ES-I3 (cell line): Measurements from ENCODE around the gene KLHL1.

Source experiments
- H3K36me3 ChIP-seq: 2 replicates; pipeline ENCODE4 v1.6.1; 2013; ENCODE audit warnings: mild to moderate bottlenecking, low read length, control low read depth, moderate library complexity; ENCODE audit not compliant: insufficient read depth
- H3K4me1 ChIP-seq: 2 replicates; pipeline ENCODE4 v1.6.1; 2013; ENCODE audit warnings: mild to moderate bottlenecking, control low read depth, low read length; ENCODE audit not compliant: insufficient read depth
- H3K9ac ChIP-seq: 2 replicates; pipeline ENCODE4 v1.6.1; 2013; ENCODE audit warnings: low read depth, mild to moderate bottlenecking, low read length, moderate library complexity
- H3K9me3 ChIP-seq: 2 replicates; pipeline ENCODE4 v1.6.1; 2013; ENCODE audit warnings: mild to moderate bottlenecking, low read length, moderate library complexity; ENCODE audit not compliant: control insufficient read depth, insufficient read depth

The KLHL1 gene

DNA sequence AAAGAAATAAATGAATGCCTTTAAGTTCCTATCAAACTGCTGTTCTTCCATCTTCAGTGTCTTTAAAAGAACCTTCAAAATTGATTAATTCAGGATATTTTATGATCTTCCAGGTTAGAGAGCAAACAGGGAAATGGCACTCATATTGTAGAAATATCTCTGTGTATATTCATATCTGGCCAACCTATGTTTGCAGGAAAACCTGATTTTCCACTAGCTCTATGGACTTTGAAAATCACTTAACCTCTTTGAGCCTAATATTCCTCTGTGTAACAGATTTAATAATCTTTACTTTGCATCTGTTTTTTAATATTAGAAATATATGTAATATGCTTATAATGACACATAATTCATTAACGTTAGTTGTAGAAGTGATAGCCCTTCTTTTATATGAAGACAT lies 228.3 kb downstream of the KLHL1 start:
- Histone ChIP-seq H3K36me3 (no peaks in the 10 kb centered on the region), H3K9me3 (no peaks in the 10 kb centered on the region), H3K4me1 (no peaks in the 10 kb centered on the region), H3K9ac (no peak overlapping the region)

DNA sequence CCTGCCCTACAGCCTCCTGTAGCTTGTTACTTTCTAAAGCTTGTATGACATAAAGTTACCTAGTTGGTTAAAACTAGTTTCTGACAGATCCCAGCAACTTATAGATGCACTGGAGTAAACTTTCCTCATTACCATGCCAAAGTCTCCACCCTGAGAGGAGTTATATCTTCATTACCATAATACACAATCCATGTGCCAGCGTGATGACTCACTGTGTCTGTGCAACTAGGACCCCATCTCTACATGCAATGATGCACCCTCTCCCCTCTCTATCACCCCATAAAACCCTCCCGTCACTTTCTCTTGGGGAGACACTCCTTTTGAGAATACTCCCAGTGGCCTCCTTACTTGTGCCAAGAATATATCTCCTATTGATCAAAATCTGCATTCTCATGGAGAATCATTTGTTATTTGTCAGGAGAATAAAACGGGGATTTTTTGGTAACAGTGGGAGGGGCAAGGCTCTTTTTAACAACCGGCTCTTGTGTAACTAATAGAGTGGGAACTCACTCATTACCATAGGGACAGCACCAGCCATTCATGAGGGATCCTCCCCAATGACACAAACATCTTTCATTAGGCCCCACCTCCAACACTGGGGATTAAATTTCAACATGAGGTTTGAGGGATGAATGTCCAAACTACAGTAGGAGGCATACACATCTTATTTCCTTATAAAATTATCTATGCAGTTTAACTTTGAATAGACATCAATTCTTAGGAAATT lies 235.8 kb downstream of the KLHL1 start:
- H3K4me1 ChIP-seq = no peaks in the 10 kb centered on the region
- no peak overlapping the region for H3K9ac ChIP-seq
- no peaks in the 10 kb centered on the region; the same call in 1 of the 2 replicates for H3K9me3 ChIP-seq
- H3K36me3 ChIP-seq = no peaks in the 10 kb centered on the region

DNA sequence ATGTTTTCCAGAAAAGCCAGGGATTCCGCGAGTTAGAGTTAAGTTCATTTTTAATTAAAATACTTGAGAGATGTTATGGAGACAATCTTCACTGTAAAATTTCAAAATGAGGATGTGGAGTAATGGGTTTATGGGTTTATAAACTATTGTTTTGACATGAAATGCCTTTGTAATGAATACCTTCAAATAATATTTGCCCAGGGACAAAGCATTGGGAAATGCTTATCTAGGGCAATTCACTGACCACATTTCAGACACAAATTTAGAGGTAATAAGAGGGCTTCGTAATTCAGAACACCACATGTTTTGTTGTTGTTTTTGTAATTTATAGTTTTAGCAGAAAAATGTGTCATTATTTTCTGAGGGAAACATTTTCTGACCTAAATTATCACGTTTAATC lies 241.7 kb downstream of the KLHL1 start:
- no peaks in the 10 kb centered on the region; the same call in 1 of the 2 replicates for H3K9me3 ChIP-seq
- H3K4me1 ChIP-seq = no peaks in the 10 kb centered on the region
- no peak overlapping the region for H3K9ac ChIP-seq
- H3K36me3 ChIP-seq = no peaks in the 10 kb centered on the region

- Histone ChIP-seq H3K9me3 (no peaks in the 10 kb centered on the region), H3K36me3 (no peaks in the 10 kb centered on the region), H3K4me1 (peaks cover 7% of the 10 kb centered on the region; the same call in 1 of the 2 replicates), H3K9ac (no peak overlapping the region)
Measured at GRCh38 chr13:69857183-69857821, 250.9 kb downstream of the KLHL1 start.

GRCh38 chr13:69856331-69856730 lies 251.9 kb downstream of the KLHL1 start:
- Histone ChIP-seq H3K36me3 (no peaks in the 10 kb centered on the region), H3K9me3 (no peaks in the 10 kb centered on the region), H3K9ac (no peak overlapping the region)

GRCh38 chr13:69828527-69828926 lies 279.7 kb downstream of the KLHL1 start:
- Histone ChIP-seq H3K9me3 (no peaks in the 10 kb centered on the region), H3K4me1 (0 out of 2 replicates have a peak, but pooled peaks cover 5% of the 10 kb centered on the region), H3K9ac (no peak overlapping the region), H3K36me3 (no peaks in the 10 kb centered on the region)

More at GRCh38 chr13:69856331-69856730, 251.9 kb downstream of the KLHL1 start:
- H3K4me1 ChIP-seq = peaks cover 7% of the 10 kb centered on the region; the same call in 1 of the 2 replicates

- H3K9me3 ChIP-seq = no peaks in the 10 kb centered on the region
- no peaks in the 10 kb centered on the region for H3K4me1 ChIP-seq
- no peak overlapping the region for H3K9ac ChIP-seq
- no peaks in the 10 kb centered on the region for H3K36me3 ChIP-seq
Measured at GRCh38 chr13:69820180-69820579, 288.1 kb downstream of the KLHL1 start.

GRCh38 chr13:69817333-69817869 lies 290.9 kb downstream of the KLHL1 start:
- Histone ChIP-seq H3K4me1 (no peaks in the 10 kb centered on the region), H3K9ac (no peak overlapping the region), H3K9me3 (no peaks in the 10 kb centered on the region), H3K36me3 (no peaks in the 10 kb centered on the region)

DNA sequence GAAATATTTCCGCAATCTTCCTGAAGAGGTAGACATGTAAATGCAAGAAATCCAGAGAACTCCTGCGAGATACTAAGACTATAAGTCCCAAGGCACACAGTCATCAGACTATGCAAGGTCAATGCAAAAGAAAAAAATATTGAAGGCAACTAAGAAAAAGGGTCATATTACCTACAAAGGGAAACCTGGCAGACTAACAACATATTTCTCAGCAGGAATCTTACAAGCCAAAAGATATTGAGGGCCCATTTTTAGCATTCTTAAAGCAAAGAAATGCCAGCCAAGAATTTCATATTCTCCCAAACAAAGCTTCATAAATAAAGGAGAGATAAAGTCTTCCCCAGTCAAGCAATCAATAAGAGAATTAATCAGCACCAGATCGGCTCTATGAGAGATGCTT lies 299.1 kb downstream of the KLHL1 start:
- no peak overlapping the region for H3K9ac ChIP-seq
- H3K36me3 ChIP-seq = no peaks in the 10 kb centered on the region
- H3K9me3 ChIP-seq = no peaks in the 10 kb centered on the region
- H3K4me1 ChIP-seq = no peaks in the 10 kb centered on the region

- H3K9me3 ChIP-seq = no peaks in the 10 kb centered on the region
- no peak overlapping the region for H3K9ac ChIP-seq
- no peaks in the 10 kb centered on the region; the same call in 1 of the 2 replicates for H3K4me1 ChIP-seq
- H3K36me3 ChIP-seq = no peaks in the 10 kb centered on the region
Measured at GRCh38 chr13:69796256-69796655, 312.0 kb downstream of the KLHL1 start.

DNA sequence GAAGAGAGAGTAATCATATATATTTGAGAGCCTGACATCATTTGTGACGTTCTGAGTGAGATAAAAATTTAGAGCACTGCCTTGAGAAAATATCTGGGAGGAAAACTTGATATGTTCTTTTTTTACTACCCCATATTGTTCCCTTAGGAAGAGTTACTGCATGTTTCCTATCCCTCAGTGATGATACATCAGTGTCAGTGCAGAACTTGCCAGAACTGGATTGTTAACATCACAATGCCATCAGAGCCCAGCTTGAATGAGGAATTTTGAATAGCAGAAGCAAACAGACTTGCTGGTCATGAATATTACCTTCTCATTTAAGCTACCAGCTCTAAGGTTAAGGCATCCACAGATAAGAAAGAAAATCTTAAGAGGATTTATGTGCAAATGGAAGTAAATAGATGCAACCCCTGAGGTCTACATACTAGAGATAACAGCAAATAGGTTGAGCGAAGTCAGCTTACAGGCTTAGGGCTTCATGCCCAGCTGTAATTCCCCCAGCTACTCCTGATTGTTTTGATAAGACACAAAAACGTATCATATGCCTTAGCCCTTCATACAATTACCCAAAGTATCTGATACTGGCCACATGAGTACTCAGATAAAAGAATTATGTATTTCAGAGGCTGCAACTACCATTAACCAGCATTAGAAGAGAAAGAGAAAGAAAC lies 314.3 kb downstream of the KLHL1 start:
- H3K9ac ChIP-seq = no peak overlapping the region
- H3K9me3 ChIP-seq = no peaks in the 10 kb centered on the region
- H3K4me1 ChIP-seq = no peaks in the 10 kb centered on the region; the same call in 1 of the 2 replicates
- H3K36me3 ChIP-seq = no peaks in the 10 kb centered on the region

DNA sequence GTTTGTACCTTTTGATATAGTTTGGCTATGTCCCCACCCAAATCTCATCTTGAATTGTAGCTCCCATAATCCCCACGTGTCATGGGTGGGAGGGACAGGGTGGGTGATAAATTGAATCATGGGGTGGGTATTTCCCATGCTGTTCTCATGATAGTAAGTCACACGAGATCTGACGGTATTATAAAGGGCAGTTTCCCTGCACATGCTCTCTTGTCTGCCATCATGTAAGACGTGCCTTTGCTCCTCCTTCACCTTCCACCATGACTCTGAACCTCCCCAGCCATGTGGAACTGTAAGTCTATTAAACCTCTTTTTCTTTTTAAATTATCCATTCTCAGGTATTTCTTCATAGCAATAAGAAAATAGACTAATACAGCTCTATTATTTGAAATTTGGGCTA lies 331.3 kb downstream of the KLHL1 start:
- no peaks in the 10 kb centered on the region; the same call in 1 of the 2 replicates for H3K9me3 ChIP-seq
- no peaks in the 10 kb centered on the region for H3K4me1 ChIP-seq
- H3K36me3 ChIP-seq = no peaks in the 10 kb centered on the region
- H3K9ac ChIP-seq = no peak overlapping the region

GRCh38 chr13:69769608-69770007 lies 338.6 kb downstream of the KLHL1 start:
- no peaks in the 10 kb centered on the region for H3K36me3 ChIP-seq
- no peak overlapping the region for H3K9ac ChIP-seq
- H3K4me1 ChIP-seq = no peaks in the 10 kb centered on the region
- peaks cover 13% of the 10 kb centered on the region for H3K9me3 ChIP-seq

GRCh38 chr13:69761581-69761980 lies 346.7 kb downstream of the KLHL1 start:
- Histone ChIP-seq H3K36me3 (no peaks in the 10 kb centered on the region), H3K9me3 (no peaks in the 10 kb centered on the region), H3K9ac (no peak overlapping the region), H3K4me1 (no peaks in the 10 kb centered on the region)
